CD14-positive monocyte (primary cell): ENCODE results near the gene ENO1. TPM values are rescaled to one million over a fixed set of nuclear protein-coding genes. Genes with fewer than 3 reads are reported as not detected.
A peak's percentile ranks its signal among the peaks of the same experiment; 100 is the strongest.

Experiments
- DNase-seq, 3 donors: peaks; one replicate each; pipeline ENCODE4 v3.0.0-alpha.2; 2011 to 2022
- H2AFZ ChIP-seq: 2 replicates; pipeline ENCODE4 v1.6.0; 2012; ENCODE audit warnings: mild to moderate bottlenecking, low read depth, low read length, inconsistent platforms; ENCODE audit not compliant: insufficient read depth, poor library complexity, severe bottlenecking
- H3K27ac ChIP-seq, 2 donors: 1 replicate in 1 of 2; 2 replicates in 1 of 2; pipeline ENCODE4 v1.5.1; 2012 to 2013; ENCODE audit warnings: low read length in 2 of 2, control low read depth in 1 of 2, inconsistent platforms in 1 of 2, low read depth in 1 of 2, mild to moderate bottlenecking in 1 of 2
- H3K27me3 ChIP-seq, 2 donors: one replicate each; pipeline versions ENCODE4 v1.6.0 to v1.6.1; 2011 to 2013; ENCODE audit warnings: low read length in 2 of 2; ENCODE audit not compliant: control insufficient read depth in 2 of 2, insufficient read depth in 2 of 2
- H3K36me3 ChIP-seq, 2 donors: replicated peaks in 1 of 2; 1 replicate in 1 of 2; 2 replicates in 1 of 2; pipeline versions ENCODE4 v1.5.1 to v1.6.1; 2012 to 2013; ENCODE audit warnings: low read length in 2 of 2, control low read depth in 1 of 2, inconsistent platforms in 1 of 2, mild to moderate bottlenecking in 1 of 2; ENCODE audit not compliant: insufficient read depth in 2 of 2, control insufficient read depth in 1 of 2
- H3K4me1 ChIP-seq, 2 donors: 1 replicate in 1 of 2; 2 replicates in 1 of 2; pipeline versions ENCODE4 v1.5.1 to v1.6.1; 2012 to 2013; ENCODE audit warnings: low read length in 2 of 2, control low read depth in 1 of 2, inconsistent platforms in 1 of 2, mild to moderate bottlenecking in 1 of 2, moderate library complexity in 1 of 2; ENCODE audit not compliant: insufficient read depth in 2 of 2, control insufficient read depth in 1 of 2
- H3K4me2 ChIP-seq: replicated peaks from 2 replicates; pipeline ENCODE3; 2012; ENCODE audit warnings: low read length, moderate library complexity, mild to moderate bottlenecking; ENCODE audit not compliant: poor library complexity, severe bottlenecking; ENCODE audit errors: extremely low read depth
- H3K4me3 ChIP-seq, 3 experiments: fragments of 200-600 bp in 1 of 3; sonication (generic) in 1 of 3; replicated peaks in 1 of 3; 1 replicate in 2 of 3; 2 replicates in 1 of 3; pipeline ENCODE4 v1.5.1; 2011 to 2013; ENCODE audit warnings: low read length in 3 of 3, mild to moderate bottlenecking in 3 of 3, control low read depth in 2 of 3, low read depth in 2 of 3, inconsistent platforms in 1 of 3, moderate library complexity in 1 of 3
- H3K79me2 ChIP-seq: 2 replicates; pipeline ENCODE4 v1.6.0; 2012; ENCODE audit warnings: mild to moderate bottlenecking, control low read depth, inconsistent platforms, low read length, moderate library complexity; ENCODE audit not compliant: insufficient read depth
- H3K9ac ChIP-seq: 2 replicates; pipeline ENCODE4 v1.6.0; 2017; ENCODE audit warnings: low read length, mild to moderate bottlenecking; ENCODE audit not compliant: insufficient read depth, poor library complexity, severe bottlenecking
- H3K9me3 ChIP-seq, 2 donors: replicated peaks in 1 of 2; 1 replicate in 1 of 2; 2 replicates in 1 of 2; pipeline versions ENCODE4 v1.5.1 to v1.6.1; 2012 to 2013; ENCODE audit warnings: low read length in 2 of 2, control low read depth in 1 of 2; ENCODE audit not compliant: control insufficient read depth in 1 of 2, insufficient read depth in 1 of 2
- H4K20me1 ChIP-seq: 2 replicates; pipeline ENCODE4 v1.6.0; 2012; ENCODE audit warnings: mild to moderate bottlenecking, low read length, control low read depth, moderate library complexity; ENCODE audit not compliant: insufficient read depth
- H3K27ac Mint-ChIP-seq, 7 donors: one replicate each; pipeline ENCODE4 v1.8.0; 2020; ENCODE audit warnings: mild to moderate bottlenecking in 7 of 7, mixed read lengths in 7 of 7, moderate library complexity in 6 of 7, inconsistent platforms in 2 of 7
- H3K27me3 Mint-ChIP-seq, 3 donors: one replicate each; pipeline ENCODE4 v1.8.0; 2021 to 2022; ENCODE audit warnings: low read depth in 3 of 3, mild to moderate bottlenecking in 3 of 3, mixed read lengths in 3 of 3, moderate library complexity in 3 of 3, inconsistent platforms in 1 of 3
- H3K36me3 Mint-ChIP-seq, 2 donors: one replicate each; pipeline ENCODE4 v1.8.0; 2020; ENCODE audit warnings: mixed read lengths in 2 of 2, inconsistent platforms in 1 of 2, mild to moderate bottlenecking in 1 of 2
- H3K4me1 Mint-ChIP-seq: one replicate; pipeline ENCODE4 v1.8.0; 2020; ENCODE audit warnings: mild to moderate bottlenecking, mixed read lengths
- H3K4me3 Mint-ChIP-seq, 2 donors: one replicate each; pipeline ENCODE4 v1.8.0; 2020; ENCODE audit warnings: mild to moderate bottlenecking in 2 of 2, mixed read lengths in 2 of 2, moderate library complexity in 1 of 2
- H3K9me3 Mint-ChIP-seq, 7 donors: one replicate each; pipeline ENCODE4 v1.8.0; 2020 to 2022; ENCODE audit warnings: mixed read lengths in 7 of 7, mild to moderate bottlenecking in 6 of 7, moderate library complexity in 6 of 7, inconsistent platforms in 2 of 7
- WGBS: methylation state at CpG from one replicate; pipeline ENCODE4 v1.1.5; 2013; ENCODE audit warnings: missing lambda C conversion rate; ENCODE audit not compliant: insufficient coverage; 5-methylcytosine and 5-hydroxymethylcytosine counted together
- intact Hi-C, 2 donors: fragments of 100-400 bp; cut with micrococcal nuclease; formaldehyde crosslinking; loops; one replicate each; pipeline versions ENCODE4 v1.15.0 to v1.15.1; 2023
- polyA plus RNA-seq, 3 donors: library from polyadenylated mRNA; depleted of rRNA in 1 of 3; unstranded in 2 of 3; stranded (reverse) in 1 of 3; fragments of 300-500 nt in 2 of 3; fragments of >200 nt in 1 of 3; fragmentation: Illumina TruSeq in 2 of 3; gene quantifications; 1 replicate in 2 of 3; 2 replicates in 1 of 3; pipeline ENCODE4 v1.2.3, GENCODE V29; 2012 to 2021
- TF ChIP-seq, protein P1 (sequence below): fragments of 200-600 bp; IDR thresholded peaks from one replicate; pipeline ENCODE4 v1.8.0; 2022; ENCODE audit warnings: antibody characterized with exemption, mild to moderate bottlenecking

ENO1 gene
- polyA plus RNA-seq, 3 donors, result 525 to 1,573 (median 1,458) TPM

DNA sequence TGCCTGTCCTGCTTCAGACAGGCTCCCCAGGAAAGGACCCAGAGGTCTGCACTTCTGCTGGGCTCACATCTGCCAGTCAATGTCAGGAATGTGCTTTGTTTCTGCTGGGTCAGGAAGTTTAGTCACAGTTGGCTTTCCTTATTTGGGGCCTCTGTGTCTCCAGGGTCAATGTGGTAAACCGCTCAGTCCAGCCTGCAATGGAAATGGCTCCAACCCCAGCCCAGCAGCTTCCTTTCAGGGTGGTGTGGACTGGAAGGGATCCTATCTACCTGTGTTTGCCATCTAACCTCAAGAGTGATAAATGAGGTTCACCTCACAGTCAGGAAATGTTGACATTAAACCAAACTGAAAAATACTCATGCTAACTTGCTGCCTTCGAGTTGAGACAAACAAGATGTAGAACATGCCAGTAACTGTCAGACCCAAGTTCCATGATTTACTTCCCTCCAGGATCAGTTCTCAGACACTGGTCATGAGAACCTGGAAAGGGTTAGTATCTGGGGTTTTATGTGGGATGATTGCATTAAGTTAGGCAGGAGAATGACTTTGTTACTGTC lies 20.3 kb downstream of the ENO1 start:
- Mint-ChIP-seq H3K36me3 (peaks cover 61 to 84% of the 10 kb centered on the region in 2 donors), H3K4me3 (no peak overlapping the region), H3K27ac (peak overlapping the region in 4 of 7 donors; percentile 30 to 78 (median 64)), H3K4me1 (peaks cover 20% of the 10 kb centered on the region), H3K27me3 (no peaks in the 10 kb centered on the region), H3K9me3 (peaks cover 0 to 3% (median 2%) of the 10 kb centered on the region in 7 donors)
- Histone ChIP-seq H3K36me3 (peaks cover 63 to 76% of the 10 kb centered on the region in 2 donors), H3K4me3 (no peak overlapping the region), H4K20me1 (peaks cover 64% of the 10 kb centered on the region), H3K79me2 (peaks cover 16% of the 10 kb centered on the region), H3K9me3 (no peaks in the 10 kb centered on the region), H3K9ac (no peak overlapping the region), H3K27ac (no peak overlapping the region), H3K27me3 (no peaks in the 10 kb centered on the region), H3K4me2 (no peak overlapping the region), H3K4me1 (peaks cover 5 to 7% of the 10 kb centered on the region in 2 donors), H2AFZ (no peak overlapping the region)
- TF ChIP-seq, protein P1, sequence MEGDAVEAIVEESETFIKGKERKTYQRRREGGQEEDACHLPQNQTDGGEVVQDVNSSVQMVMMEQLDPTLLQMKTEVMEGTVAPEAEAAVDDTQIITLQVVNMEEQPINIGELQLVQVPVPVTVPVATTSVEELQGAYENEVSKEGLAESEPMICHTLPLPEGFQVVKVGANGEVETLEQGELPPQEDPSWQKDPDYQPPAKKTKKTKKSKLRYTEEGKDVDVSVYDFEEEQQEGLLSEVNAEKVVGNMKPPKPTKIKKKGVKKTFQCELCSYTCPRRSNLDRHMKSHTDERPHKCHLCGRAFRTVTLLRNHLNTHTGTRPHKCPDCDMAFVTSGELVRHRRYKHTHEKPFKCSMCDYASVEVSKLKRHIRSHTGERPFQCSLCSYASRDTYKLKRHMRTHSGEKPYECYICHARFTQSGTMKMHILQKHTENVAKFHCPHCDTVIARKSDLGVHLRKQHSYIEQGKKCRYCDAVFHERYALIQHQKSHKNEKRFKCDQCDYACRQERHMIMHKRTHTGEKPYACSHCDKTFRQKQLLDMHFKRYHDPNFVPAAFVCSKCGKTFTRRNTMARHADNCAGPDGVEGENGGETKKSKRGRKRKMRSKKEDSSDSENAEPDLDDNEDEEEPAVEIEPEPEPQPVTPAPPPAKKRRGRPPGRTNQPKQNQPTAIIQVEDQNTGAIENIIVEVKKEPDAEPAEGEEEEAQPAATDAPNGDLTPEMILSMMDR, result no peak
- intact Hi-C loops, result loop anchor here (2.0 to 5.0 kb wide), 2 partner anchors 61 to 129 kb away; no protein-coding TSS in a partner anchor
- no peak for DNase-seq
- no CpG with 5 or more reads among the region's 2 CpGs for WGBS

DNA sequence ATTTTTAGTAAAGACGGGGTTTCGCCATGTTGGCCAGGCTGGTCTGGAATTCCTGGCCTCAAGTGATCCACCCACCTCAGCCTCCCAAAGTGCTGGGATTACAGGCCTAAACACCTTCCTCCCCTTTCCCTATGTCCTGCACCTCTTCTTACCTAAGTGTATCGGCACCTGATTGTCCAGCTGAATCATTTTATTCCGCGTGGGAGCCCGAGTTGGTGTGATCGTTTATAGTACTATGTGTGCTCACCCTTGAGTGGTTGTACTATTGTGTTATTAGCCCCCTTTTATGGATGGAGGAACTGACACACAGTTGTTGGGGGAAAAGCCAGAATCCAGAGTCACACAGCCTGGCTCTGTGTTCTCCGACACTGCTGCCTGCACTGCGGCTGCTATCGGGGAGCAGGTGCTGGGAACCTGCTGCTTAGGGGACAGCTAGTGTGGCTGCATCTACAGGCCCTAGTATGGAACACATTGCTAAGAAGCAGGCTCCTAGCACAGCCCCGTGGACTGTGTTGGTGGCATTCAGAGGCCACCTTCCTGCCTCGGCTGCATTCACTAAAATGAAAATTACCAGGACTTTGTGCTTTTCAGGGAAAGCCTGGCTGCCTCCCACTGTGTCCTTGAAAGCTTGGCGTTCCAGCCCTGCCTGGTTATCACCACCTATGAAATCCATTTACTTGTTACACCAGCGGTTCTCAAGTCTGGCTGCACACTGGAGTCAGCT lies 21.6 kb downstream of the ENO1 start:
- Mint-ChIP-seq H3K27me3 (peaks cover 0 to 2% (median 0%) of the 10 kb centered on the region in 3 donors), H3K4me1 (peaks cover 20% of the 10 kb centered on the region), H3K4me3 (no peak overlapping the region), H3K9me3 (peaks cover 0 to 3% (median 2%) of the 10 kb centered on the region in 7 donors), H3K27ac (peak overlapping the region in 1 of 7 donors; percentile 57), H3K36me3 (peaks cover 48 to 70% of the 10 kb centered on the region in 2 donors)
- Histone ChIP-seq H3K27me3 (no peaks in the 10 kb centered on the region), H4K20me1 (peaks cover 51% of the 10 kb centered on the region), H3K4me1 (peaks cover 5 to 7% of the 10 kb centered on the region in 2 donors), H3K27ac (no peak overlapping the region), H2AFZ (no peak overlapping the region), H3K9me3 (no peaks in the 10 kb centered on the region), H3K9ac (no peak overlapping the region), H3K4me2 (no peak overlapping the region), H3K4me3 (no peak overlapping the region), H3K36me3 (peaks cover 50 to 62% of the 10 kb centered on the region in 2 donors), H3K79me2 (peaks cover 5% of the 10 kb centered on the region)
- TF ChIP-seq, protein P1, result no peak
- 92% methylated on average over 12 of the region's 14 CpGs for WGBS
- DNase-seq, result no peak
- intact Hi-C loops, result loop anchor here (5.0 kb wide), 1 partner anchor 130 kb away; no protein-coding TSS in a partner anchor
